CD4-positive, alpha-beta T cell treated with Interferon alpha-2 for 1 hour (primary cell): ENCODE measurements around the gene RHBG.

ENCODE experiments used
- DNase-seq, 2 donors: peaks; one replicate each; pipeline ENCODE4 v3.0.0-alpha.2; 2020 to 2022

RHBG gene

GRCh38 chr1:156386949-156387869 is 18.2 kb downstream of the RHBG start:
- no peak for DNase-seq

DNA sequence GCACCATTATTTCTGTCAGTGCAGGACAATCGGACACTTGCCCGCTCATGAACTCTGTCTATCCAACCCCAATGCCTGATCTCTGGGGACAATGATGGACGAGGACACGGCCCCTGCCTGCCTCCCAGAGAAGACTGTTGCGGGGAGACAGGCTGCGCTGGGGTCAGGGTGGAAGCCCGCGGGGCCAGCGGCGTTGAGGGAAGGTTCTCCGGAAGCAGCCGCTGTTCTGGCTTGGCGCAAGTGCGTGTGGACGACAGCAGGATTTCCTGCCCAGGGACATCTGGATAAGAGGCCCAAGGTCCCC is 18.8 kb downstream of the RHBG start:
- DNase-seq = no peak

GRCh38 chr1:156388174-156389137 is 19.4 kb downstream of the RHBG start:
- DNase-seq = no peak

DNA sequence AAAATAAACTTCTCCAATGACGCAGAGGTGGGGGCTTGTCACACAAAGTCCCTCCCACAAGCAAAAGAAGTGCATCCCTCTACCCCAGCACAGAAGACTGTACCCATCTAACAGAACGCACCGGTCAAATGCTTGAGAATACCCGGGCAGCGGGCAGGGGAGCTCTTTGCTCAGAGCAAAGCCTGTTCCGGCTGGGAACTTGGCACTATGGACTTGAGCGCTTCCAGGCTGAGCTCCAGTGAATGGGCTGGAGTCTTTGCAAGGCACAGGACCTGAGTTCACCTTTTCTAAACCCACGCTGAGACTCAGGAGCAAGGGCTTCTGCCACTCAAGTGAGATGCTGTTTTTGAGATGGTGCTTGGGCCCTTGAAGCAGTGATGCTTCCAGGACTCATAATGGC is 20.3 kb downstream of the RHBG start:
- DNase-seq = no peak

GRCh38 chr1:156390469-156391365 is 21.7 kb downstream of the RHBG start:
- no peak for DNase-seq

DNA sequence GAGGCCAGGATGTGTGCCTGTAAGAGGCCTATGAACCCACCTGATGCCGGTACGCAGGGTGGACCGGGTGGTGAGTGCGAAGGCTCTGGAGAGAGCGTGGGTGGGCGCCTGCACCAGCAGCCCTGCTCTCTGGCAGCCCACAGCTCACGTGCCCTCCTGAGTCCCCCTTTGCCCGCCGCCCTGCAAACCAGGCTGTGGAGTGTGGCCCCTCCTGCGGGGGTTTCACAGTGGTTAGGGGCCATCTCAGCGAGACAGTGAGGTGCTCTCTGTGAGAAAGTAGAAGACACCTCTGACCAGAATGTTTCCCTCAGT is 22.3 kb downstream of the RHBG start:
- no peak for DNase-seq

DNA sequence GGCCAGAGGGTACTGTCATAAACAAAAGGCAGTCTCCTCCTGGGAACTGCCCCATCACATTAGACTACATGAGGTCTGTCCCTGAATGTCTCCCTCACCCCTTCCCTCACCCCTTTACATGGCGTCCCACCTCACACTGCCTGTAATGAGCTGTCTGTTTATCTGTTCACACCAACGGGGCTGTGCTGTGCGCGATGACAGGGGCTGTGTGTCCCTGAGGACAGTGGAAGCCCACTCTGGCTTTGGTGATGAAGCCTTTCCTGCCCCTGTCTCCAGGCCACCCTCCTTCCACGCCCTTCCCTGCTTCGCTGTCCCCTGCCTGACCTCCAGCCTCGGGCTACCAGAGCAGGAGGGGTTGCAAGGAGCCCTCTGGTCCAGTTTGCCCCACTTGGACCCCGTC is 22.7 kb downstream of the RHBG start:
- no peak for DNase-seq

- no peak for DNase-seq
These were observed 23.4 kb downstream of the RHBG start for GRCh38 chr1:156392452-156392853.

GRCh38 chr1:156393095-156393494 is 24.1 kb downstream of the RHBG start:
- no peak for DNase-seq

DNA sequence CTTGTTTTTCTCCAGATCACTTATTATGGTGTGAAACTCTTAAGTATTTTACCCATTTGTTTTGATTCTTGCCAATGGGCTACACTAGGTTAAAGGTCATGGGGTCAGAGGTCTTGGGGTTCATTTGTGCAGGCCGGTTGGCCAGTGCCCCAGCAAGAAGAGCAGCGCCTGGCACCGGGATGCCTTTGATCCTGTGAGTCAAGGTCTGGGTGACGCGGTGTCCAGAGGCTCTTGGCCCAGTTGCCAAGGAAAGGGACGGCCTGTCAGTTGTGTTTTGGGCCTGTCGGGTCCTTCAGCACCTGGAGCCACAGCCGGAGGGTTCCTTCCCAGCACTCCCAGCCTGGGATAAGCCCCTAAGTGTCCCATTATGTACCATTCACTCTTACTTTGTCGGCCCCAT is 25.1 kb downstream of the RHBG start:
- no peak for DNase-seq

GRCh38 chr1:156394835-156395461 is 25.9 kb downstream of the RHBG start:
- no peak for DNase-seq

GRCh38 chr1:156399355-156400125 is 30.5 kb downstream of the RHBG start:
- DNase-seq = no peak

GRCh38 chr1:156400191-156400935 is 31.4 kb downstream of the RHBG start:
- no peak for DNase-seq

DNA sequence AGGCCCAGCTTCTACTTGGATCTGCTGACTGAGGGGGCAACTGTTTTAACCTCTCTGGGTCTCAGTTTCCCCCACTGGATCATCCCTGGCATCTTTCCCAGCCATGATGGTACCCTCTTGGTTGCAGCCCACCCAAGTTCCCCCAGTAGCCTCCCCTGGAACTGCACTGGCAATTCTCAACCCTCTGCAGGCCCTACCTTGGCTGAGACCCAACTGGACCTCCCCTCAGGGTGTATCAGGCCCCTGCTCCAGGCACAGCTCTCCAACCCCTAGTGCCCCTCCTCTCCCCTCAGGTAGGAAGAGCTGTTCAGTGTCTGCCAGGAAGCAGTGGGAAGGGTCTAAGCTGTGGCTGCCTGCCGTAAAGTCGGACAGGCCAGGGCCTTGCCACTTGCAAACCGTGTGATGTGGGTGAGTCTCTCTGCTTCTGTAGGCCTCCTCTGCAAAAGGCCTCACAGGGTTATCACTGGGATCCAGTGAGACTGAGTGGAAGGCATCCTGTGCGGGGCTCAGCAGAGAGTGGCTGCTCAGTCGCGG is 32.1 kb downstream of the RHBG start:
- DNase-seq = no peak

GRCh38 chr1:156401681-156402081 is 32.7 kb downstream of the RHBG start:
- DNase-seq = no peak

GRCh38 chr1:156402331-156403020 is 33.5 kb downstream of the RHBG start:
- no peak for DNase-seq

GRCh38 chr1:156405670-156406069 is 36.7 kb downstream of the RHBG start:
- no peak for DNase-seq

- no peak for DNase-seq
These were observed 37.2 kb downstream of the RHBG start for GRCh38 chr1:156406251-156406650.

DNA sequence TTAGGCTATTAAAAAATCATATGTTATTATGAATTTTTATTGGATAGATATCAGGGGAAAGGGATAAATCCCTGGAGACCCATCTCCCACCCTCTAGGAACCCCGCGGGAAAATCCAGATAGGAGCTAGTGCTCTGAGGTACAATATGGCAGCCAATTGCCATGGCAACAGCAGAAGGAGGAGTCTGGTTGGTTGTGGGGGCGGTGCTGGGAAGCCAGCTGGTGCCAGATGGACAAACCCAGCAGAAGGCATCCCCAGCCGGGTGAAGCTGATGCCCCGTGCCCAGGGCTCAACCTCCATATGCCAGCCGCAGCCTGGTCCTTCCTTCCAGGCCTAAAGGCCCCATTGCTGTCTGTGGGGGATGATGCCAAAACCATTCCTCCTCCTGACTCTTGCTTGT is 38.3 kb downstream of the RHBG start:
- no peak for DNase-seq

GRCh38 chr1:156407760-156408159 is 38.7 kb downstream of the RHBG start:
- no peak for DNase-seq
